Breast epithelium (tissue), 4 donors: ENCODE measurements around the gene SRSF5. TPM values are rescaled to one million over a fixed set of nuclear protein-coding genes. Genes with fewer than 3 reads are reported as not detected.

Source experiments
- DNase-seq, 2 donors: peaks; one replicate each; pipeline ENCODE4 v3.0.0-alpha.2; 2019; ENCODE audit warnings: low spot score in 2 of 2
- H3K27ac ChIP-seq, 2 donors: fragments of 200-600 bp; sonication (generic) in 1 of 2; one replicate each; pipeline ENCODE4 v1.5.1; 2016 to 2019; ENCODE audit warnings: mild to moderate bottlenecking in 1 of 2
- H3K27me3 ChIP-seq, 2 donors: fragments of 200-600 bp; sonication (generic) in 1 of 2; one replicate each; pipeline versions ENCODE4 v1.5.1 to v1.6.0; 2017 to 2019; ENCODE audit warnings: control low read depth in 1 of 2, mild to moderate bottlenecking in 1 of 2
- H3K36me3 ChIP-seq: fragments of 200-600 bp; one replicate; pipeline ENCODE4 v1.5.1; 2019
- H3K4me1 ChIP-seq, 2 donors: fragments of 200-600 bp; sonication (generic); one replicate each; pipeline ENCODE4 v1.5.1; 2016 to 2019; ENCODE audit warnings: control low read depth in 1 of 2
- H3K4me3 ChIP-seq, 3 donors: fragments of 200-600 bp; sonication (generic); 1 replicate in 2 of 3; 2 replicates in 1 of 3; pipeline ENCODE4 v1.5.1; 2016 to 2019; ENCODE audit warnings: mild to moderate bottlenecking in 3 of 3, moderate library complexity in 2 of 3
- H3K9me3 ChIP-seq, 2 donors: fragments of 200-600 bp; sonication (generic) in 1 of 2; one replicate each; pipeline ENCODE4 v1.5.1; 2016 to 2019; ENCODE audit warnings: control low read depth in 1 of 2
- POLR2A ChIP-seq: fragments of 450-650 bp; IDR thresholded peaks from one replicate; pipeline ENCODE4 v1.6.1; 2016; ENCODE audit warnings: antibody characterized with exemption, mild to moderate bottlenecking, moderate library complexity
- POLR2AphosphoS5 ChIP-seq, 3 donors: sonication (generic); formaldehyde crosslinking; IDR thresholded peaks; one replicate each; pipeline ENCODE4 v1.6.1; 2017; ENCODE audit warnings: antibody characterized with exemption in 3 of 3
- intact Hi-C: fragments of 100-400 bp; cut with DNase I; formaldehyde crosslinking; loops from one replicate; pipeline ENCODE4 v1.15.1; 2023; ENCODE audit warnings: low total_unique reads
- total RNA-seq, 3 donors: library from RNA; depleted of rRNA; stranded (reverse); fragments of >200 nt; gene quantifications; one replicate each; pipeline ENCODE4 v1.1.0, GENCODE V29; 2016
- TF ChIP-seq, protein P1 (sequence below), 3 donors: fragments of 450-650 bp; IDR thresholded peaks; one replicate each; pipeline ENCODE4 v1.5.1; 2016 to 2017; ENCODE audit warnings: antibody characterized with exemption in 3 of 3, mild to moderate bottlenecking in 3 of 3, moderate library complexity in 3 of 3

The SRSF5 gene
- total RNA-seq, 3 donors from 2014 or later, result 411 to 543 (median 424) TPM

GRCh38 chr14:69755296-69755695 lies 11.6 kb upstream of the SRSF5 start:
- no peak for DNase-seq
- Histone ChIP-seq H3K4me1 (no peaks in the 10 kb centered on the region), H3K27ac (no peak overlapping the region), H3K4me3 (no peak overlapping the region), H3K27me3 (no peaks in the 10 kb centered on the region), H3K9me3 (no peaks in the 10 kb centered on the region), H3K36me3 (no peaks in the 10 kb centered on the region)
- intact Hi-C loops, result no loop called here
- TF ChIP-seq, protein P1, sequence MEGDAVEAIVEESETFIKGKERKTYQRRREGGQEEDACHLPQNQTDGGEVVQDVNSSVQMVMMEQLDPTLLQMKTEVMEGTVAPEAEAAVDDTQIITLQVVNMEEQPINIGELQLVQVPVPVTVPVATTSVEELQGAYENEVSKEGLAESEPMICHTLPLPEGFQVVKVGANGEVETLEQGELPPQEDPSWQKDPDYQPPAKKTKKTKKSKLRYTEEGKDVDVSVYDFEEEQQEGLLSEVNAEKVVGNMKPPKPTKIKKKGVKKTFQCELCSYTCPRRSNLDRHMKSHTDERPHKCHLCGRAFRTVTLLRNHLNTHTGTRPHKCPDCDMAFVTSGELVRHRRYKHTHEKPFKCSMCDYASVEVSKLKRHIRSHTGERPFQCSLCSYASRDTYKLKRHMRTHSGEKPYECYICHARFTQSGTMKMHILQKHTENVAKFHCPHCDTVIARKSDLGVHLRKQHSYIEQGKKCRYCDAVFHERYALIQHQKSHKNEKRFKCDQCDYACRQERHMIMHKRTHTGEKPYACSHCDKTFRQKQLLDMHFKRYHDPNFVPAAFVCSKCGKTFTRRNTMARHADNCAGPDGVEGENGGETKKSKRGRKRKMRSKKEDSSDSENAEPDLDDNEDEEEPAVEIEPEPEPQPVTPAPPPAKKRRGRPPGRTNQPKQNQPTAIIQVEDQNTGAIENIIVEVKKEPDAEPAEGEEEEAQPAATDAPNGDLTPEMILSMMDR (IDR thresholded peaks at IDR 0.05), result no peak
- TF ChIP-seq POLR2A, result no peak
- no peak for TF ChIP-seq POLR2AphosphoS5 (IDR thresholded peaks at IDR 0.05)

DNA sequence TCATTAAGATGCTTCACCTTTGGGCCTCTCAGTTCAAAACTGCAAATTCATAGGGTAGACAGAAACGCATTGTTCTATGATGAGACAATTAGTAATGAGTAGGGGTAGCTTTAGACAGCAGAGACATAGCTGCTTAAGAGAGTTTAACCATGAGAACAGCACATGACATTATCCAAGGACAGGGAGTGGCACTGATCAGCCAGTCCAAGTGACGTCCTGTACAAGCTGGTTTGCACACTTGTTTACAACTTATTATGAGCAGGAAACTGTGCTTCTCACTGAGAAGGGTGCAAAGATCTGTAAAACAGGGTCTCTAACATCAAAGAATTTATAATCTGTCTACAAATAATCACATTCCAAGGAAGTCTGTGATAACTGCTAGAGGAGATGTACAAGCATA lies 11.2 kb upstream of the SRSF5 start:
- TF ChIP-seq POLR2A (no peak), POLR2AphosphoS5 (IDR thresholded peaks at IDR 0.05) (no peak)
- TF ChIP-seq, protein P1 (IDR thresholded peaks at IDR 0.05), result no peak
- intact Hi-C loops, result no loop called here

DNA sequence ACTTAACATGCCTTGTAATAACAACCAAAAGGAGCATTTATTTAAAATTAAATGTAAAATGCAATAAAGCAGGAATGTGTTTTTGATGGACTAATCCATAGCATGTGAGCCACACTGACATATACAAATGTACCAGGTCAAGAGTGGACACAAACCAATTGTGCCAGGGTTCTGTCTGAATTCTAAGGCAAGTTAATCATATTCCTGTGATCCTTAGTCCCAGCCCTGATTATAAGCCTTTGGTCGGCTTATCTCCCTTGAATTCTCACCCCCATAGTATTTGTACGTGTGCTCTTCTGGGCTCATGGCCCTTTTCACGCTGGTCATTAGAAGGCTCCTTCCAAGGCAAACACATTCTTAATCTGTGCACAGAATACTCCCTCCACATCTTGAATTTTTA lies 10.6 kb upstream of the SRSF5 start:
- no peaks in the 10 kb centered on the region for H3K4me1 ChIP-seq
- DNase-seq, result no peak
- no peak overlapping the region for H3K4me3 ChIP-seq
- H3K27me3 ChIP-seq, result no peaks in the 10 kb centered on the region
- no peaks in the 10 kb centered on the region for H3K9me3 ChIP-seq
- no peaks in the 10 kb centered on the region for H3K36me3 ChIP-seq
- TF ChIP-seq POLR2AphosphoS5 (IDR thresholded peaks at IDR 0.05) (no peak), POLR2A (no peak)
- TF ChIP-seq, protein P1 (IDR thresholded peaks at IDR 0.05), result no peak
- intact Hi-C loops, result no loop called here
- H3K27ac ChIP-seq, result no peak overlapping the region

More for the DNA sequence above, 11.2 kb upstream of the SRSF5 start:
- Histone ChIP-seq H3K36me3 (no peaks in the 10 kb centered on the region), H3K27ac (no peak overlapping the region), H3K27me3 (no peaks in the 10 kb centered on the region), H3K4me1 (no peaks in the 10 kb centered on the region), H3K4me3 (no peak overlapping the region), H3K9me3 (no peaks in the 10 kb centered on the region)
- no peak for DNase-seq

DNA sequence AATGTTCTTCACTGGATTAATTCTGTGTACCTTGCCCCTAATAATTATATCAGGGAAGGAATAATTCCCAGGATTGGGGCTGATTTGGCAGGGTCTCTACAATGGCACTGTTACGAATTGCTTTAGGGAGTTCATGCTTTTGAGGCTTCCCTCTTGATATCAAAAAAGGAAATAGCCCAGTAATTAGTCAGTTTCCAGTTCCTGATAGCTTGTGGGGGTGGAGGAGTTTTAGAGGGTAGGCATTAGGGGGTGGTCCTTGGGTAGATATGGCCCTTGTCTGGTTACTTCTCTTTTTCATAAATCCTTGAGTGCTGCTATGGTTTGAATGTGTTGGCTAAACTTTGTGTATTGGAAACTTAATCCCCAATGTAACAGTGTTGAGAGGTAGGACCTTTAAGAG lies 6.1 kb upstream of the SRSF5 start:
- Histone ChIP-seq H3K36me3 (no peaks in the 10 kb centered on the region), H3K4me3 (no peak overlapping the region), H3K27me3 (no peaks in the 10 kb centered on the region), H3K9me3 (no peaks in the 10 kb centered on the region), H3K4me1 (no peaks in the 10 kb centered on the region), H3K27ac (no peak overlapping the region)
- intact Hi-C loops, result no loop called here
- DNase-seq, result no peak
- TF ChIP-seq, protein P1 (IDR thresholded peaks at IDR 0.05), result no peak
- TF ChIP-seq POLR2AphosphoS5 (IDR thresholded peaks at IDR 0.05) (no peak), POLR2A (no peak)

GRCh38 chr14:69763761-69764510 lies 3.0 kb upstream of the SRSF5 start:
- Histone ChIP-seq H3K9me3 (no peaks in the 10 kb centered on the region), H3K4me1 (peaks cover 5 to 6% of the 10 kb centered on the region in 2 donors), H3K4me3 (no peak overlapping the region), H3K27ac (no peak overlapping the region), H3K27me3 (no peaks in the 10 kb centered on the region), H3K36me3 (no peaks in the 10 kb centered on the region)
- TF ChIP-seq, protein P1 (IDR thresholded peaks at IDR 0.05), result no peak
- TF ChIP-seq POLR2AphosphoS5 (IDR thresholded peaks at IDR 0.05) (no peak), POLR2A (no peak)
- no peak for DNase-seq
- intact Hi-C loops, result no loop called here
